Hepatocyte (in vitro differentiated cells): ENCODE measurements around the gene EPB41L1.

Experiments
- EZH2 ChIP-seq: fragments of 200-600 bp; sonication (generic); IDR thresholded peaks from 2 replicates; pipeline ENCODE4 v1.6.1; 2016; ENCODE audit warnings: antibody characterized with exemption, mild to moderate bottlenecking, borderline replicate concordance
- TF ChIP-seq, protein P1 (sequence below): fragments of 200-600 bp; sonication (generic); IDR thresholded peaks from 2 replicates; pipeline ENCODE4 v1.5.1; 2016; ENCODE audit warnings: antibody characterized with exemption, mild to moderate bottlenecking; ENCODE audit not compliant: poor library complexity

DNA sequence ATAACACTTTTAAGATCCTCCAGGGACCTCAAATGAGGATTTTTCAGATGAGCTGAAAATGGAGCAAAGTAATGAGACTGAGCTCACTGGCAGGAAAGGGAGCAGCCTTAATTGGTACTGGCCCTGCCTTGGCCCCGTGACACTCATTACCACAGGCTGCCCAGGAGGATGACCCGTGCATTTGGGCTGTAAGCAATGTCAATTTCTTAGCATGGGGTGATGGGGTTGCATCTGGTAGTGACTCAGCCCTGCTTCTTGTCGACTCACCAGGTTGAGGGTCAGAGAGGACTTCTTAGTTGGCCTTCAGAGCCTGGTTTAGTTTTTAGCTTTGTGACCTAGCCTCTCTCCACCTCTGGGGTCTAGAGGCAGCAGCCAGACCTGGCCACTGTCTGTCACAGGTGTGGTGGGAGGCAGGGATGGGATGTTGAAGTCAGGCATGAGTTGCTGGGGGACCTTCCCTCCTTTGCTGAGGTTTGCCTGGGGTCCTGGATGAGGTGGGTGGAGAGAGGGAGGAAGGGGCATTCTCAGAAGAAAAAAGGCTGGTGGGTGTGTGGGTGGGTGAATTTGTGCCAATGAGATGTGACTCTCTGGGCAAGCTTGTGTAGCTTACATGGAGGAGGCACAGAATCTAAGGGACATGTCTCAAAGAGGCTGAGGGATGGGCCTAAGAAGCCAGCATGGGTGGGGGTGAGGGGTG lies 25.9 kb upstream of the EPB41L1 start:
- TF ChIP-seq, protein P1, sequence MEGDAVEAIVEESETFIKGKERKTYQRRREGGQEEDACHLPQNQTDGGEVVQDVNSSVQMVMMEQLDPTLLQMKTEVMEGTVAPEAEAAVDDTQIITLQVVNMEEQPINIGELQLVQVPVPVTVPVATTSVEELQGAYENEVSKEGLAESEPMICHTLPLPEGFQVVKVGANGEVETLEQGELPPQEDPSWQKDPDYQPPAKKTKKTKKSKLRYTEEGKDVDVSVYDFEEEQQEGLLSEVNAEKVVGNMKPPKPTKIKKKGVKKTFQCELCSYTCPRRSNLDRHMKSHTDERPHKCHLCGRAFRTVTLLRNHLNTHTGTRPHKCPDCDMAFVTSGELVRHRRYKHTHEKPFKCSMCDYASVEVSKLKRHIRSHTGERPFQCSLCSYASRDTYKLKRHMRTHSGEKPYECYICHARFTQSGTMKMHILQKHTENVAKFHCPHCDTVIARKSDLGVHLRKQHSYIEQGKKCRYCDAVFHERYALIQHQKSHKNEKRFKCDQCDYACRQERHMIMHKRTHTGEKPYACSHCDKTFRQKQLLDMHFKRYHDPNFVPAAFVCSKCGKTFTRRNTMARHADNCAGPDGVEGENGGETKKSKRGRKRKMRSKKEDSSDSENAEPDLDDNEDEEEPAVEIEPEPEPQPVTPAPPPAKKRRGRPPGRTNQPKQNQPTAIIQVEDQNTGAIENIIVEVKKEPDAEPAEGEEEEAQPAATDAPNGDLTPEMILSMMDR: no peak
- no peak for TF ChIP-seq EZH2
